Retina (tissue), 1 donor: ENCODE measurements around the gene UNKL.

Experiments used
- DNase-seq: peaks from one replicate; pipeline ENCODE4 v3.0.0-alpha.2; 2016

UNKL gene

DNA sequence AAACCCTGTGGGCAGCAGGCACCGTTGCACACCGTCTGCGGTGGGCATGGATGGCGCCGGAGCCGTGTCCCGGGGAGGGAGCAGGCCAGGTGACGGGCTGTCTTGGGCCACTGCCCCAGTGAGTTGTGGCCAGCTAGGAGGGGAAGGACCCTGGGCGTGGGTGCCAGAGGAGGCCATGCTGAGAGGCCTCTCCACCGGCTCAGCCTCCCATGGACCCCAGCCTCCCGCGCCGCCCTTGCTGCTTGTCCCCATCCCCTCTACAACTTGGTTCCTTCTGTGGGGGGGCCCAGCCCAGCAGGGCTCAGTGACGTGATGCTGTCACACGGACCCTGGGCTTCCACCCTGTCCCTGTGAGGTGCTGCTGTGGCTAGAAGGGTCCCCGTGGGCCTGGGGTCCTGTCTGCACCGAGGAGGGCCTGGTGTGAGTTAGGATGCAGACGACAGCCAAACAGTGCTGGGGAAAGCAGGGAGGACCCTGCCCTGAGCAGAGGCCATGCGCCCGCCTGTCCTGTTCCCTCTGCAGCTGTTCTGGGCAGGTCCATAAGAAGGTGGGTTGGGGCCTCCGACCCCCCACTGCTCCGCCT, 93.8 kb downstream of the UNKL start:
- no peak for DNase-seq

DNA sequence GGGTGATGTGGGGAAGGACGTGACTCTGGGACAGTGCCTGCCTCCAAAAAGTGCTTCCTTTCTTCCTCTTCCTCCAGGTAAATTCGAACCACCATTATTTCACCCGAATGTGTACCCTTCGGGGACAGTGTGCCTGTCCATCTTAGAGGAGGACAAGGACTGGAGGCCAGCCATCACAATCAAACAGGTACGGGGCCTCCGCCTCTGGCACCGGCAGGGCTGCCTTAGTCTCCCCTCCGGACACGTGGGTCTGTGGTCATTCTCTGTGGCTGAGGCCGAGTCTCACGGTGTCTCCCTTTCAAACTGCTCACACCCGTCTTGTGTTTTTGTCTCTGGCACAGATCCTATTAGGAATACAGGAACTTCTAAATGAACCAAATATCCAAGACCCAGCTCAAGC, 94.4 kb downstream of the UNKL start:
- no peak for DNase-seq

DNA sequence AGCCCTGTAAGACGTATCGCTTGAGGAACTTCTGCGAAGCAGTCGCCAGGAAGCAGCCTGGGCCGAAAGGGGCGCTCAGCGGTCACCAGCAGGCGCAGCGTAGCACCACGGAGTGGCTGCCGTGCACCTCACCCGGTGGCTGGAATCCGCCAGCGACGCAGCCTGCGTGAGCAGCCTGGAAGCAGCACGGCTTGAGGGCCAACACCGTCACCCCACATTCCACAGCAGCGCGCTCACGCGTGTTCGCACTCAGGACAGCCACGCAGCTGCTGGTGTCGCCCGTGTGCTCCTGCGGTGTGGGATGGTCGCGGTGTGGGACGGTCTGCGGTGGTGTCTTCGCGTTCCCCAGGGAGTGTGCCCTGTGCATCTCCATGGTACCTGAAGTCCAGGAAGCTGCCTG, 95.5 kb downstream of the UNKL start:
- no peak for DNase-seq

DNA sequence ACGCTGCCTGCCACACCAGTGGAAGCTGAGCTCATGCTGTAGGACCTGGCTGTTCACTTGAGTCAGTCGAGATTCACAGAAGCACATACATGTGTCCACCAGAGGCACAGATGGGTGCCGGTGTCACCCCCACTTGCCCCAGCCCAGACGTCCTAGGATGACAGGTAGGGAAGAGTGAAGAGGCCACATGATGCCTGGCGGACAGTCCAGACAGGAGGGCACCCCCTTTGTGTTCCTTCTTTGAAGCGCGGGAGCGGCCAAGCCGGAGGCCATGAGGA, 96.3 kb downstream of the UNKL start:
- DNase-seq, result no peak

DNA sequence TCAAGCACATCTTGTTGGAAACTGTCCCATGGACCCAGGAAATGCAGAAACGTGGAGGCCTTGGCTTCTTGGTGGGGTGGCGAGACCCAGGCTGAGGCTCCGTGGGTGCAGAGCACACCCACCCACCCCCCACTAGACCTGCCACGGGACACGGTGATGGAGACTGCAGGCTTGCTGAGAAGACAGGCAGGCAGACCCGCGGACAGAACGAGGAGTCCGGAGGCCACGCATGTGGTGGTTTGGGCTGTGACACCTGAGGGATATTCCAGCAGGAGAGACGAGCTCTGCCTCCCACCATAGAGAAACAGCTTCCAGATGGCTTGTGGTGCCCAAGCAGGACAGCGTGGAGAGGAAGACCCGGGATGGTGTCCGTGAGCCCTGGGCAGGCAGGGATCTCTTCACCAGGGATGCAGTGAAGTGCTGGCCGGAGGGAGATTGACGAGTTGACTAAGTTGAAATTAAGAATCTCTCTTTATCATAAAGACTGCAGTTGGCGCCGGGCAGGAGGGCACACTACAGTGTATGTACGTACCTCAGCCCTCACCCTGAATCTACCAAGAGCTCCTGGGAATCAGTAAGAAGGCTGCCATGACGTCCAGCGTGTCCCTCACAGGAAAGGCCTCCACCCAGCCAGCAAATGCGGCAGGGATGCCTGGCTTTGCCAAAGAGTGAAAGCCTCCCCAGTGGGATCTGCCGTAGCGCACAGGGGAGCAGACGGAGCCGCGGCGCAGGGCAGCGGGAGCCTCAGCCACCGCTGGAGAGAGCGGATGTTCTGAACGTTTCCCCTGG, 96.8 kb downstream of the UNKL start:
- no peak for DNase-seq

DNA sequence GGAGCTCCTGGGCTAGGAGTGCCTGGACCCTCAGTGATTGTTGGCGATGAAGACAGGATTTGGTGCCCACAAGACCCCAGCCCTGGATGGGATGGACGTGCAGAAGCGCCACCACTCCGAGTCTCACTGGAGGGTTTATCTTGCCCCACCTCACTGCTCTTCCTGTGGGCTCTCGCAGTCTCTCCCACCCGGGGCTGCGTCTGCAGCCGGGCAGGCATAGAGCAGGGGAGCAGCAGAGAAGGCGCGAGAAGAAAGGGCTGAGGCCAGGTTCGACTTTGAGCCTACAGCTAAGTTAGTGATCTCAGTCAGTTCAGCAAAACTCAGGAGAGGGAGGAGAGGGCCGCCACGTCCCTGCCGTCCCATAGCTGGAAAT, 98.5 kb downstream of the UNKL start:
- no peak for DNase-seq

DNA sequence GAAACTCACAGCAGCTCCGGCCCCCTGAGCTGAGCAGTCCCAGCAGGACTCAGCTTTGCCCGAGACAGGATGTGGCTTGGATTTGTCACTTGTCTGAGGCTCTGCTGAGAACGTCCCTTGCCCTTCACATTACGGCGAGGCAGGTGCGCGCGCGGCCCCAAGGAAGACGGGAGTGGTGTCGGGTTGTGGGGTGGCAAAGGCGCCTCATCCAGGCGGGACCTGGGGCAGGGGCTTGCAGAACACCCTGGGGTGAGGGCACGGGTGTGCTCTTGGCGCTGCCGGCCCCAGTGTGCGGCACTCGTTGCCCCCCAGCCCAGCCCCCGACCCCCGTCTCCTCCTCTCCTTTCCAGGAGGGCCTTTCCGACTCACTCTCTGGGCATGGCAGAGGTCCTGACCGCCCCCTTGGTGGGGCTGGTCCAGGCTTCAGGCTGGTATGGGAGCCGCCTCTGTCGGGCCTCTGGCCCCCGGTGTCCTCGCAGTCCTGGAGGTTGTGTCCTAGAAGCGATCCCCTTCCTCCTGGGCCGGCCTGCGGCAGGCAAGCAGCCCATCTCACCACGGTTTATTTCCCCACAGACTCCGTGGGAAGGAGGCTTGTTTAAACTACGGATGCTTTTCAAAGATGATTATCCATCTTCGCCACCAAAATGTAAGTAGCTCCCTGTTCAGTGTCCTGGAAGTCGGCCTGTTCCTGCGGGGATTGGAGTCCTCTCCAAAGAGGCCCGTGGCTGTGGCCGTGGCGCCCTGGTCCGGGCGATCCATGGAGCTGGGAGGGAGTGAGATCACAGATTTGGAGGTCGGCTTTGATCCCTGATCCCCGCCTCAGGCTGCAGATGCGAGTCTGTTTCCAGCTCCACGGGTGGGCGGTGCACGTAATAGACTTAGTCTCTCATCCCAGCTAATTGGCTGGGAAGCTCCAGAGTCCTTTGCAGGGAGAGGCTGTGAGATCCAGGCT, 99.1 kb downstream of the UNKL start:
- no peak for DNase-seq

DNA sequence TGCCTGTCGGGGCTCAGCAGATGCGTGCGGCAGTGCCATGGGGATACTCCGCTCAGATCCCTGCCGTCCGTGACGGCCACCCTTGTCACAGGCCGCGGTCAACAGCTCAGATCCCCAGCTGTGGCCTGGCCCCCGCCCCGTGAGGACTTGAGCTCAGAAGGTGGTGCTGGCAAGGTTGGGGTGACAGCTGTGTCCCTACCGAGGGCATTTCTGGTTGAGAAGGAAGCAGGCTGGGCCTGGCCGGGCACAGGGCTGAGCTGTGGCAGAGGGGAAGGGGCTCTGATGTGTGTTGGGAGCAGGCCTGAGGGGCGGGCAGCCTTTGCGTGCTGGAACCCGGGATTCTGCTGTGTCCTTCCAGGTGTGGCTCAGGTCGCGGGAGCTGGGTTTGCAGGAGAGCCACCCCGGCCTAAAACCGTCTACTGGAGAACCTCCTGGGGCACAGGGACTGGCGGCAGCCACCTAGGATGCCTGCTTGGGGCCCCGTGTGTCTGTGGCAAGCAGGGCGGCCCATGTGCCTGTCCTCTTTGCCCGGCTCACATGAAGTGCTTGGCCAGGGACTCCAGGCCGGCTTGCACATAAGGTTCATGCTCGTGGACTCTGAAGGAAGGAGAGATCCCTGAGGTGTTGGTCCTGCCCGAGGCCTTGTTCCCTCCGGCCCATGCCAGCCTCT, 100.0 kb downstream of the UNKL start:
- DNase-seq, result no peak

DNA sequence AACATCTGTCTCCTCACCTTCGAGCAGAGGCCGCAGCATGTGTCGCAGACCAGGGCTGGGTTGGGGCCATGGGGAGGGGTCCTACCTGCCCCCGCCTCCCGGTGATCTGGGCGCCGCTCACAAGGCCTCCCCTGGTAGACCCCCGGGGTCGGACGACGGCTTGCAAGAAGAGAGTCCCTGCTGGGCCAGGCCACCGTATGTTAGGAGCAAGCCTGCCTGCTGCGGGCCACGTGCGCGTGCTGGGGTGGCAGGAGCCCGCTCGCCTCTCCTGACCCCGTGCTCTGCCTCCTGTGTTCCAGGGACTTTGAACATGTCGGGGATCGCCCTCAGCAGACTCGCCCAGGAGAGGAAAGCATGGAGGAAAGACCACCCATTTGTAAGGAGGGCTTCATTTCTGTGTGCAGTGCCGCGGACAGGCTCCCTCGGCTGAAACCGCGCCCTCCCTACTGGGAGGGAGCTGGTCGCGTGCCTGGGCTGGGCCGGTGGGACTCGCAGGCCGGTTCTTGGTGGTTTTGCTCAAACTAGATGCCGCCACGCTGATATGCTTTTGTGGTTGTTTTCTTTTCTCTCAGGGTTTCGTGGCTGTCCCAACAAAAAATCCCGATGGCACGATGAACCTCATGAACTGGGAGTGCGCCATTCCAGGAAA, 100.7 kb downstream of the UNKL start:
- no peak for DNase-seq
